PC-3 (cell line): ENCODE measurements around the gene GALNT10. TPM values are rescaled to one million over a fixed set of nuclear protein-coding genes. Genes with fewer than 3 reads are reported as not detected.

Experiments
- ATAC-seq: fragments of 200-7000 bp; cut with Tn5 transposase; 2 replicates; pipeline ENCODE4 v1.9.1; 2020; ENCODE audit warnings: mild to moderate bottlenecking, moderate library complexity
- BruUV-seq: library from RNA; stranded (reverse); fragments of 400-500 nt; replicated peaks from 2 replicates; lab custom pipeline; 2021; lab: Mats Ljungman, UMichigan
- CTCF ChIA-PET: fragments of 300-600 bp; sonication (Branson Sonifier 250); formaldehyde crosslinking; loops from one replicate; lab custom pipeline; 2022; ENCODE audit warnings: antibody characterized with exemption; lab: Charles Lee
- POLR2A ChIA-PET: fragments of 300-600 bp; sonication (Branson Sonifier 250); formaldehyde crosslinking; loops from one replicate; lab custom pipeline; 2022; ENCODE audit warnings: antibody characterized with exemption; ENCODE audit not compliant: unreplicated experiment; lab: Charles Lee
- DNase-seq: peaks from one replicate; pipeline ENCODE4 v3.0.0-alpha.2; 2015
- H2AFZ ChIP-seq: fragments of 300-600 bp; sonication (generic); 2 replicates; pipeline ENCODE4 v1.6.0; 2016; ENCODE audit warnings: antibody characterized with exemption, low read length
- H3F3A ChIP-seq: fragments of 300-600 bp; sonication (generic); one replicate; pipeline ENCODE4 v1.6.0; 2017; ENCODE audit warnings: antibody characterized with exemption, low read length, control low read depth, mild to moderate bottlenecking; ENCODE audit not compliant: unreplicated experiment
- H3K27ac ChIP-seq: fragments of 300-600 bp; sonication (generic); 2 replicates; pipeline ENCODE4 v1.5.1; 2016; ENCODE audit warnings: mild to moderate bottlenecking, low read length
- H3K27me3 ChIP-seq: fragments of 300-600 bp; sonication (generic); 2 replicates; pipeline ENCODE4 v1.6.1; 2016; ENCODE audit warnings: low read length, mixed read lengths
- H3K36me3 ChIP-seq: fragments of 300-600 bp; sonication (generic); 2 replicates; pipeline ENCODE4 v1.6.1; 2016; ENCODE audit warnings: low read depth, mixed run types, low read length, mixed read lengths
- H3K4me1 ChIP-seq: fragments of 300-600 bp; sonication (generic); 2 replicates; pipeline ENCODE4 v1.5.1; 2016; ENCODE audit warnings: low read length; ENCODE audit not compliant: insufficient read depth
- H3K4me2 ChIP-seq: fragments of 300-600 bp; sonication (generic); 2 replicates; pipeline ENCODE4 v1.6.0; 2016; ENCODE audit warnings: low read length
- H3K4me3 ChIP-seq: fragments of 300-600 bp; sonication (generic); 2 replicates; pipeline ENCODE4 v1.5.1; 2016; ENCODE audit warnings: mild to moderate bottlenecking, low read length, mixed read lengths
- H3K79me2 ChIP-seq: fragments of 300-600 bp; sonication (generic); 2 replicates; pipeline ENCODE4 v1.6.1; 2017; ENCODE audit warnings: low read length, mixed read lengths
- H3K9ac ChIP-seq: fragments of 300-600 bp; sonication (generic); 2 replicates; pipeline ENCODE4 v1.6.0; 2016; ENCODE audit warnings: mild to moderate bottlenecking, low read length
- H3K9me2 ChIP-seq: fragments of 300-600 bp; sonication (generic); replicated peaks from 2 replicates; pipeline ENCODE4 v1.6.1; 2016; ENCODE audit warnings: mixed run types, low read length, mixed read lengths
- H3K9me3 ChIP-seq: fragments of 300-600 bp; sonication (generic); 2 replicates; pipeline ENCODE4 v1.6.1; 2016; ENCODE audit warnings: low read length, mixed read lengths
- H4K20me1 ChIP-seq: fragments of 300-600 bp; sonication (generic); 2 replicates; pipeline ENCODE4 v1.6.1; 2016; ENCODE audit warnings: low read length, mixed read lengths
- EZH2 ChIP-seq: fragments of 300-600 bp; sonication (generic); IDR thresholded peaks from one replicate; pipeline ENCODE4 v1.6.1; 2017; ENCODE audit warnings: antibody characterized with exemption, mild to moderate bottlenecking, low read length; ENCODE audit not compliant: unreplicated experiment
- EZH2phosphoT487 ChIP-seq: fragments of 300-600 bp; sonication (generic); IDR thresholded peaks from 2 replicates; pipeline ENCODE4 v1.6.1; 2018; ENCODE audit warnings: mild to moderate bottlenecking, antibody characterized with exemption, low read length, borderline replicate concordance
- intact Hi-C: fragments of 100-400 bp; cut with micrococcal nuclease; formaldehyde crosslinking; loops from 2 replicates; pipeline ENCODE4 v1.9.0; 2023
- total RNA-seq: library from RNA; depleted of rRNA; stranded (reverse); fragments of >200 nt; gene quantifications from 2 replicates; pipeline ENCODE4 v1.2.3, GENCODE V29; 2014
- TF ChIP-seq, protein P1 (sequence below): fragments of 300-600 bp; sonication (generic); conservative IDR thresholded peaks from 2 replicates; pipeline ENCODE4 v1.5.1; 2017; ENCODE audit warnings: antibody characterized with exemption, low read depth, mild to moderate bottlenecking, low read length

Gene GALNT10
- total RNA-seq, 1 experiment from 2014 or later = 46.2 TPM

DNA sequence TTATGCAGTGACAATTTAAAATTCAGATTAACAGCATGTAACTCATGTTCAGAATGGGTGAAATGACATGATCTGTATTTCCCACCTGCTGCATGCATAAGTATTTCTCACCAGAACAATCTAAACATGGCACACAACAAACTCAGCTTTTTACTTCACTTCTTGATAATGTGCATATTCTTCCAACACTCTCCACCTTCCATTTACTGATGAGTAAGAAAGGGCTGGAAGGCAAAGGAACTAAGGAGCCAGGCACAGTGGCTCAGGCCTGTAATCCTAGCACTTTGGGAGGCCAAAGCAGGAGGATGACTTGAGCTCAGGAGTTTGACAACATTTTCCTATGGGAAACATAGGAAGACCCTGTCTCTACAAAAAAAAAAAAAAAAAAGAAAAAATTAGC, 219.5 kb downstream of the GALNT10 start:
- Histone ChIP-seq H3F3A (no peaks in the 10 kb centered on the region), H3K4me2 (no peak overlapping the region), H3K9me2 (no peaks in the 10 kb centered on the region), H2AFZ (no peak overlapping the region), H4K20me1 (no peaks in the 10 kb centered on the region), H3K79me2 (no peaks in the 10 kb centered on the region), H3K4me3 (no peak overlapping the region), H3K4me1 (peaks cover 18% of the 10 kb centered on the region), H3K9ac (no peak overlapping the region), H3K9me3 (no peaks in the 10 kb centered on the region), H3K27me3 (no peaks in the 10 kb centered on the region), H3K36me3 (no peaks in the 10 kb centered on the region; the same call in 1 of the 2 replicates), H3K27ac (no peak overlapping the region)
- DNase-seq (no peak), ATAC-seq (no peak)
- intact Hi-C loops = no loop called here
- POLR2A ChIA-PET = no interaction called here
- CTCF ChIA-PET = no interaction called here
- no TSS peak for BruUV-seq
- TF ChIP-seq EZH2phosphoT487 = no peak
- no peak for TF ChIP-seq EZH2
- TF ChIP-seq, protein P1, sequence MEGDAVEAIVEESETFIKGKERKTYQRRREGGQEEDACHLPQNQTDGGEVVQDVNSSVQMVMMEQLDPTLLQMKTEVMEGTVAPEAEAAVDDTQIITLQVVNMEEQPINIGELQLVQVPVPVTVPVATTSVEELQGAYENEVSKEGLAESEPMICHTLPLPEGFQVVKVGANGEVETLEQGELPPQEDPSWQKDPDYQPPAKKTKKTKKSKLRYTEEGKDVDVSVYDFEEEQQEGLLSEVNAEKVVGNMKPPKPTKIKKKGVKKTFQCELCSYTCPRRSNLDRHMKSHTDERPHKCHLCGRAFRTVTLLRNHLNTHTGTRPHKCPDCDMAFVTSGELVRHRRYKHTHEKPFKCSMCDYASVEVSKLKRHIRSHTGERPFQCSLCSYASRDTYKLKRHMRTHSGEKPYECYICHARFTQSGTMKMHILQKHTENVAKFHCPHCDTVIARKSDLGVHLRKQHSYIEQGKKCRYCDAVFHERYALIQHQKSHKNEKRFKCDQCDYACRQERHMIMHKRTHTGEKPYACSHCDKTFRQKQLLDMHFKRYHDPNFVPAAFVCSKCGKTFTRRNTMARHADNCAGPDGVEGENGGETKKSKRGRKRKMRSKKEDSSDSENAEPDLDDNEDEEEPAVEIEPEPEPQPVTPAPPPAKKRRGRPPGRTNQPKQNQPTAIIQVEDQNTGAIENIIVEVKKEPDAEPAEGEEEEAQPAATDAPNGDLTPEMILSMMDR = no peak

DNA sequence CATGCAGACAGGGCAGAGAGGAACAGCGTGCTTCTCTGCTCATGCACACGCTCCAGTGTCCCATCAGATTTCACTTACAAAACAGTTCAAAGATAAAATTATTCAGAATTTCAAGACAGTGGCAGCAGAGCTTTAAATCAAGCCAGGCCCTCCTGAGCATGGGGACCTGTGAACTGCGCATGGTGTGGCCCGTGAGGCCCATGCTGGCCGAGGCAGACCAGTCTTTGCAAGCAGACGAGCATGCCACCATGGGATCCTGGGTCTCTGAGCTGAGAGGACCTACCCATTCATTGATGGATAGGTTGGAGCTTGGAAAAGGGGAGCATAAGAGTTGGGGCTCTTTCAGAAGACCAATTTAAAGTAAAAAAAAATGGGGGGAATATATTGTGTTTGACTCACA, 220.3 kb downstream of the GALNT10 start:
- BruUV-seq = no TSS peak

DNA sequence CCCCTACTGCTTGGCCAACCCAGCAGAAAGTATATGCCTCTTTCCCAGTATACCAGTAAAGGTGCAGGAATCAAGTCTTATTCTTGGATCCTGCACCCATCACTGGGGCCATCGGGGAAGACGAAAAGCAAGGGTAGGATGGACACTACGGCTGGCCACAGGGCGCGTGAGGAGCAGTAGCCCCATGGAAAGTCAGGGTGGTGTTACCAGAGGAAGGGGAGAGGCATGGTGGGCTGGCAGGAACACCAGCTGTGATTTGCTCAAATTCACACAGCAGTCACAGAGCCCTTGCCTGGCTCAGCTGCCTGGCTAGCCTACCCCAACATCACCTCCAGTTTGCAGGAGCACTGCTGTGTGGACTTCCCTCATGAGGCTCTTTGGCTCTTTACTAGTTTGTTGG, 220.8 kb downstream of the GALNT10 start:
- ChIA-PET CTCF (no interaction called here), POLR2A (no interaction called here)
- Histone ChIP-seq H3K36me3 (no peaks in the 10 kb centered on the region; the same call in 1 of the 2 replicates), H3K4me3 (no peak overlapping the region), H3F3A (no peaks in the 10 kb centered on the region), H2AFZ (no peak overlapping the region), H3K27me3 (no peaks in the 10 kb centered on the region), H4K20me1 (no peaks in the 10 kb centered on the region), H3K27ac (no peak overlapping the region), H3K9me3 (no peaks in the 10 kb centered on the region), H3K4me2 (no peak overlapping the region), H3K79me2 (no peaks in the 10 kb centered on the region), H3K9ac (no peak overlapping the region), H3K4me1 (0 out of 2 replicates have a peak, but pooled peaks cover 7% of the 10 kb centered on the region), H3K9me2 (no peaks in the 10 kb centered on the region)
- TF ChIP-seq, protein P1 = no peak
- TF ChIP-seq EZH2phosphoT487 = no peak
- intact Hi-C loops = no loop called here
- no TSS peak for BruUV-seq
- ATAC-seq (no peak), DNase-seq (no peak)

More for the DNA sequence above, 220.3 kb downstream of the GALNT10 start:
- H3K27ac ChIP-seq = no peak overlapping the region
- ATAC-seq (no peak), DNase-seq (no peak)
- TF ChIP-seq, protein P1 = no peak
- TF ChIP-seq EZH2 (no peak), EZH2phosphoT487 (no peak)
- no peaks in the 10 kb centered on the region for H3K27me3 ChIP-seq
- CTCF ChIA-PET = no interaction called here
- no peak overlapping the region for H3K4me2 ChIP-seq
- H3K9me2 ChIP-seq = no peaks in the 10 kb centered on the region
- H3F3A ChIP-seq = no peaks in the 10 kb centered on the region
- no peaks in the 10 kb centered on the region for H3K79me2 ChIP-seq
- H4K20me1 ChIP-seq = no peaks in the 10 kb centered on the region
- no peaks in the 10 kb centered on the region for H3K9me3 ChIP-seq
- H3K4me3 ChIP-seq = no peak overlapping the region
- H3K9ac ChIP-seq = no peak overlapping the region
- H2AFZ ChIP-seq = no peak overlapping the region
- intact Hi-C loops = no loop called here
- POLR2A ChIA-PET = no interaction called here
- H3K4me1 ChIP-seq = peaks cover 11% of the 10 kb centered on the region
- no peaks in the 10 kb centered on the region; the same call in 1 of the 2 replicates for H3K36me3 ChIP-seq
